GM12878 (cell line): Measurements from ENCODE around the gene PCDH15. TPM values are rescaled to one million over a fixed set of nuclear protein-coding genes. Genes with fewer than 3 reads are reported as not detected.

Source experiments
- ATAC-seq: fragments of 200-7000 bp; cut with Tn5 transposase; 3 replicates; pipeline ENCODE4 v1.9.1; 2020; ENCODE audit warnings: mild to moderate bottlenecking, moderate library complexity
- BruUV-seq: library from RNA; stranded (reverse); fragments of 400-500 nt; replicated peaks from 2 replicates; lab custom pipeline; 2021; lab: Mats Ljungman, UMichigan
- CTCF ChIA-PET: fragments of 300-600 bp; sonication (Branson Sonifier 250); formaldehyde crosslinking; extraction: SDS; loops from one replicate; lab custom pipeline; 2021; ENCODE audit warnings: inconsistent platforms; lab: Yijun Ruan, JAX
- POLR2A ChIA-PET: fragments of 350-600 bp; formaldehyde crosslinking; extraction: SDS; loops from one replicate; lab custom pipeline; 2021; ENCODE audit warnings: inconsistent platforms; lab: Charles Lee
- RAD21 ChIA-PET: fragments of 300-600 bp; sonication (Branson Sonifier 250); formaldehyde crosslinking; loops from one replicate; lab custom pipeline; 2023; ENCODE audit warnings: antibody characterized with exemption; ENCODE audit not compliant: unreplicated experiment; lab: Charles Lee
- SMC1A ChIA-PET: fragments of 300-600 bp; sonication (Branson Sonifier 250); formaldehyde crosslinking; loops from one replicate; lab custom pipeline; 2023; ENCODE audit not compliant: unreplicated experiment, uncharacterized antibody; lab: Charles Lee
- DNase-seq: peaks from one replicate; pipeline ENCODE4 v3.0.0-alpha.2; 2011; ENCODE audit warnings: low read depth, low spot score
- FAIRE-seq: peaks from 3 replicates; lab custom pipeline; 2011; peaks lifted over from hg19 to GRCh38; lab: Jason Lieb, UNC
- H2AFZ ChIP-seq: 2 replicates; pipeline ENCODE4 v1.6.0; 2011; ENCODE audit warnings: low read depth, low read length, control low read depth; ENCODE audit not compliant: control insufficient read depth
- H3K27ac ChIP-seq: 2 replicates; pipeline ENCODE4 v1.5.1; 2011; ENCODE audit warnings: control low read depth; ENCODE audit not compliant: control insufficient read depth, insufficient read depth
- H3K27me3 ChIP-seq, 2 experiments: replicated peaks in 1 of 2; 2 replicates each; pipeline versions ENCODE4 v1.6.0 to v1.6.1; 2011; ENCODE audit warnings: low read length in 1 of 2; ENCODE audit not compliant: control insufficient read depth in 2 of 2, insufficient read depth in 2 of 2
- H3K36me3 ChIP-seq, 2 experiments: 2 replicates each; pipeline ENCODE4 v1.5.1; 2011; ENCODE audit warnings: low read length in 1 of 2; ENCODE audit not compliant: control insufficient read depth in 2 of 2, insufficient read depth in 2 of 2
- H3K4me1 ChIP-seq: 2 replicates; pipeline ENCODE4 v1.6.1; 2011; ENCODE audit warnings: mild to moderate bottlenecking, low read length, moderate library complexity, mixed read lengths; ENCODE audit not compliant: control insufficient read depth, insufficient read depth
- H3K4me2 ChIP-seq: 2 replicates; pipeline ENCODE4 v1.6.0; 2011; ENCODE audit warnings: control low read depth; ENCODE audit not compliant: control insufficient read depth, insufficient read depth
- H3K4me3 ChIP-seq: fragments of 200-600 bp; sonication (generic); 2 replicates; pipeline ENCODE4 v1.5.1; 2016
- H3K79me2 ChIP-seq: 2 replicates; pipeline ENCODE4 v1.6.0; 2011; ENCODE audit warnings: low read length; ENCODE audit not compliant: control insufficient read depth, insufficient read depth
- H3K9ac ChIP-seq: 2 replicates; pipeline ENCODE4 v1.8.0; 2011; ENCODE audit warnings: low read length, control low read depth, mixed read lengths; ENCODE audit not compliant: control insufficient read depth, insufficient read depth
- H3K9me3 ChIP-seq: replicated peaks from 3 replicates; pipeline ENCODE4 v1.5.1; 2011; ENCODE audit warnings: mild to moderate bottlenecking, low read length; ENCODE audit not compliant: control insufficient read depth, insufficient read depth
- H4K20me1 ChIP-seq: 2 replicates; pipeline ENCODE4 v1.6.0; 2011; ENCODE audit not compliant: control insufficient read depth, insufficient read depth
- ASH2L ChIP-seq: fragments of 300-600, 200-600 bp; sonication (generic); IDR thresholded peaks from 2 replicates; pipeline ENCODE4 v1.6.1; 2017; ENCODE audit warnings: low read depth, mild to moderate bottlenecking, borderline replicate concordance
- ATF2 ChIP-seq: IDR thresholded peaks from 2 replicates; pipeline ENCODE4 v1.6.1; 2012; ENCODE audit warnings: low read length, inconsistent platforms
- BMI1 ChIP-seq: fragments of 450-650 bp; IDR thresholded peaks from 2 replicates; pipeline ENCODE4 v1.6.1; 2016; ENCODE audit warnings: mild to moderate bottlenecking, moderate library complexity, borderline replicate concordance
- CHD1 ChIP-seq: IDR thresholded peaks from 2 replicates; pipeline ENCODE4 v1.6.1; 2012; ENCODE audit warnings: low read depth, low read length, improper control_type of control experiment
- EED ChIP-seq: sonication (generic); IDR thresholded peaks from 2 replicates; pipeline ENCODE4 v1.6.1; 2016; ENCODE audit warnings: antibody characterized with exemption, low read depth
- ETV6 ChIP-seq, 2 experiments: fragments of 450-650 bp in 1 of 2; IDR thresholded peaks in 1 of 2; conservative IDR thresholded peaks in 1 of 2; 2 replicates each; pipeline ENCODE4 v1.6.1; 2014; ENCODE audit warnings: antibody characterized with exemption in 1 of 2, borderline replicate concordance in 1 of 2, low read depth in 1 of 2, mild to moderate bottlenecking in 1 of 2, moderate library complexity in 1 of 2
- HDAC6 ChIP-seq: fragments of 200-600 bp; sonication (generic); IDR thresholded peaks from one replicate; pipeline ENCODE4 v1.8.0; 2017; ENCODE audit warnings: antibody characterized with exemption; ENCODE audit not compliant: unreplicated experiment
- IKZF2 ChIP-seq, 2 experiments: fragments of 450-650 bp; IDR thresholded peaks; 2 replicates each; pipeline ENCODE4 v1.6.1; 2017; ENCODE audit warnings: mild to moderate bottlenecking in 2 of 2, moderate library complexity in 2 of 2
- KLF5 ChIP-seq: fragments of 450-650 bp; IDR thresholded peaks from 2 replicates; pipeline ENCODE4 v1.6.1; 2014; ENCODE audit warnings: mild to moderate bottlenecking; ENCODE audit not compliant: partially characterized antibody
- PKNOX1 ChIP-seq: fragments of 450-650 bp; IDR thresholded peaks from 2 replicates; pipeline ENCODE4 v1.6.1; 2016; ENCODE audit warnings: mild to moderate bottlenecking
- RUNX3 ChIP-seq: IDR thresholded peaks from 2 replicates; pipeline ENCODE4 v1.6.1; 2012; ENCODE audit warnings: low read length, inconsistent platforms
- SPI1 ChIP-seq: IDR thresholded peaks from 2 replicates; pipeline ENCODE4 v1.6.1; 2011; ENCODE audit warnings: low read depth, mild to moderate bottlenecking, low read length, moderate library complexity, borderline replicate concordance; ENCODE audit not compliant: insufficient read depth
- STAT3 ChIP-seq: IDR thresholded peaks from 2 replicates; pipeline ENCODE4 v1.6.1; 2011; ENCODE audit warnings: low read depth, low read length, improper control_type of control experiment
- SUPT20H ChIP-seq: IDR thresholded peaks from 2 replicates; pipeline ENCODE4 v1.6.1; 2011; ENCODE audit warnings: low read depth, mild to moderate bottlenecking, low read length, moderate library complexity, borderline replicate concordance; ENCODE audit not compliant: control insufficient read depth
- ZNF274 ChIP-seq: IDR thresholded peaks from one replicate; pipeline ENCODE4 v1.8.0; 2011; ENCODE audit not compliant: insufficient read length, insufficient read depth
- ZNF622 ChIP-seq: fragments of 450-650 bp; IDR thresholded peaks from 2 replicates; pipeline ENCODE4 v1.6.1; 2017; ENCODE audit warnings: mild to moderate bottlenecking, inconsistent platforms
- WGBS: methylation state at CpG from one replicate; pipeline ENCODE4 v1.1.6; 2016; ENCODE audit warnings: low lambda C conversion rate; ENCODE audit not compliant: insufficient replicate concordance, insufficient coverage; ENCODE audit errors: missing lambda C conversion rate; 5-methylcytosine and 5-hydroxymethylcytosine counted together
- in situ Hi-C: fragments of 300-500 bp; cut with MboI; formaldehyde crosslinking; loops from 9 replicates; pipeline ENCODE4 v1.14.3; 2018; ENCODE audit warnings: mixed read lengths
- intact Hi-C: fragments of 100-400 bp; cut with micrococcal nuclease; formaldehyde crosslinking; loops from one replicate; pipeline ENCODE4 v1.14.2; 2022; ENCODE audit not compliant: unreplicated experiment
- polyA plus RNA-seq, 11 experiments: library from polyadenylated mRNA; depleted of rRNA in 4 of 11; unstranded in 6 of 11; stranded (reverse) in 5 of 11; fragments of >200 nt; fragmentation: Nextera tagmentation in 4 of 11; fragmentation: Illumina TruSeq in 1 of 11; extraction: Ambion mirVana in 4 of 11; extraction: Trizol in 1 of 11; gene quantifications; 1 replicate in 1 of 11; 2 replicates in 10 of 11; pipeline versions ENCODE4 v1.2.1 to v1.2.3, GENCODE V29; 2011 to 2016; ENCODE audit warnings: inconsistent platforms in 2 of 11, missing spikeins in 2 of 11, low read depth in 1 of 11
- total RNA-seq, 4 experiments: library from RNA; depleted of rRNA in 3 of 4; stranded (reverse); fragments of >200 nt in 3 of 4; fragmentation: Illumina TruSeq in 1 of 4; extraction: Trizol in 1 of 4; gene quantifications; 2 replicates each; pipeline versions ENCODE4 v1.2.1 to v1.2.3, GENCODE V29; 2013 to 2021

Gene PCDH15
- total and polyA plus RNA-seq, 10 of the 15 experiments (the other 5 are each of a cell fraction or from before 2014, with no cell fraction given): 0.03 to 0.52 (median 0.07) TPM; not detected in 6

GRCh38 chr10:54554028-54554427 lies 247.0 kb downstream of the PCDH15 start (continued):
- TF ChIP-seq ASH2L (no peak), ETV6 (conservative IDR thresholded peaks at IDR 0.05 in 1 of 2, IDR thresholded peaks at IDR 0.05 in 1 of 2; ENCODE audit: borderline replicate concordance in 1 of 2, low read depth in 1 of 2) (no peak), EED (no peak), ZNF274 (no peak), SPI1 (no peak), STAT3 (no peak), KLF5 (no peak), HDAC6 (no peak), PKNOX1 (no peak)
- TF ChIP-seq, all 136 proteins: peak for 0

- no peaks in the 10 kb centered on the region for H3K9me3 ChIP-seq
- no TSS peak for BruUV-seq
- no peak overlapping the region for H3K4me3 ChIP-seq
- ChIA-PET POLR2A (no interaction called here), CTCF (interaction anchor here (0.6 kb wide), 1 partner anchor 13 kb away, joined by 3 read pairs; no protein-coding TSS in a partner anchor), RAD21 (interaction anchor here (0.9 kb wide), 1 partner anchor 9 kb away, joined by 3 read pairs; no protein-coding TSS in a partner anchor), SMC1A (no interaction called here)
- ATAC-seq: no peak
- no peaks in the 10 kb centered on the region for H3K4me1 ChIP-seq
- no peak overlapping the region for H3K9ac ChIP-seq
- 17% methylated on average over 3 of the region's 3 CpGs for WGBS
- in situ Hi-C loops (no loop called here), intact Hi-C loops (no loop called here)
- no peak overlapping the region for H3K27ac ChIP-seq
- no peak for FAIRE-seq
- no peak for TF ChIP-seq ZNF622
- no peak for TF ChIP-seq SUPT20H
- no peak for TF ChIP-seq ATF2
- TF ChIP-seq RUNX3: no peak
- no peak for TF ChIP-seq BMI1
- no peak for TF ChIP-seq CHD1
- TF ChIP-seq IKZF2 (IDR thresholded peaks at IDR 0.05): no peak
- no peaks in the 10 kb centered on the region for H3K36me3 ChIP-seq
- DNase-seq: no peak
- H3K79me2 ChIP-seq: no peaks in the 10 kb centered on the region
- H4K20me1 ChIP-seq: no peaks in the 10 kb centered on the region
- no peaks in the 10 kb centered on the region for H3K27me3 ChIP-seq
- H2AFZ ChIP-seq: no peak overlapping the region
- no peak overlapping the region for H3K4me2 ChIP-seq
These were observed 251.0 kb downstream of the PCDH15 start for GRCh38 chr10:54550016-54550415.
